Measurements from ENCODE around the gene SP6.

The SP6 gene

DNA sequence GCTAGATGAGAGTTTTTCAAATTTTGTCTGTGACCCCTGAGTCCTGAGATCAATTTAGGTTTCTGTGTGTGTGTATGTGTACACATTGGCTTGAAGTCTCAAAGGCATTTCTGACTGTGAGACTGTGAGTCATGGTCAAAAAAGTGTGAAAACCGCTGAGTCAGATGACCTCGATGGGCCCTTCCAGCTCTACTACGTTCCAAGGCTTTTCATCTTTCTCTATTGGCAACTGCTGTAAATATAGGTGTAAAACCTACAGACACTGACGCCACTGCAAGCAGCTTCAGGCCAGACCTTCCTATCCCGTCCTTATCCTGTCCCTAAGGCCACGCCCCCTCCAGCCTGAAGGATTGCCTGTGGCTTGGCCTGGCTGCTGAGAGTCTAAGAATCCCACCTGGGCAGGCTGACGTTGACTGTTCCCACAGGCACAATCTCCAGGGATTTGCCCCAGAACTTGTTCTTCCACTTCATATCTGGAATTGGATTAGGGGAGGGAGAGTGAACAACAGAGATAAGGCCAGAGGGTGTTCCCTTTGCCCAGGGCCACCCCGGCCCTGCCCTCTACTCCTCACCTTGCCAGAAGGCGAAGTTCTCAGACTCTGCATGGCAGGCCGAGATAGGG, 40.7 kb downstream of the SP6 start:
- peak; percentile 83 for DNase-seq

DNA sequence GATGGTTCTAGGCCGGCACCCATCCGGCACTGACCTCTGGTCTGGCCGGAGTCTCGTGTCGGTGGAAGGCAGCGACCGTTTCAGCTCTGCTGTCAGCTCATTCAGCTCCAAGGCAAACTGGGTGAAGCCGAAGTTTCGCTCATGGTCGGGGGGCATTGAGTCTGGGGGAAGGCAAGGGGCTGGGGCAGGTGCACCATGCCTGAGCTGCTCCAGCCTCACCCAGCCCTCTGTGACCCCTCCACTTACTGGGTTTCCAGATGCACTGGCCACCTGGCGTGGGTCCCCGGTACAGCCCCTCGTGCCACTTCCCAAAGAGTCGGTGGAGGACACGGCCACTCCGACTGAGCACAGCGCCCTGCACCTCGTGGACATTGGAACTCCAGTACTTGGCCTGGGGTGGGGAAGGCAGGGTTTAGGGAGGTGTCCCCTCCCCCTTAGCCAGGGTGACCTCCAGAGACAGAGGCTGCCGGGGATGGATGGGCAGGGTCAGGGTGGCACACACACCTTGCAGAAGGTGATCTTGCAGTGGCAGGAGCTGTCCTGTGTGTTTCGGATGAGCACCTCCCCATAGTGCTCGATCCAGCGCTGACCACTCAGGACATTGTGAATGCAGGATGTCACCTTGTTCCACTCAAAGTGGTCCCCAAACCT, 42.0 kb downstream of the SP6 start:
- DNase-seq: no peak

DNA sequence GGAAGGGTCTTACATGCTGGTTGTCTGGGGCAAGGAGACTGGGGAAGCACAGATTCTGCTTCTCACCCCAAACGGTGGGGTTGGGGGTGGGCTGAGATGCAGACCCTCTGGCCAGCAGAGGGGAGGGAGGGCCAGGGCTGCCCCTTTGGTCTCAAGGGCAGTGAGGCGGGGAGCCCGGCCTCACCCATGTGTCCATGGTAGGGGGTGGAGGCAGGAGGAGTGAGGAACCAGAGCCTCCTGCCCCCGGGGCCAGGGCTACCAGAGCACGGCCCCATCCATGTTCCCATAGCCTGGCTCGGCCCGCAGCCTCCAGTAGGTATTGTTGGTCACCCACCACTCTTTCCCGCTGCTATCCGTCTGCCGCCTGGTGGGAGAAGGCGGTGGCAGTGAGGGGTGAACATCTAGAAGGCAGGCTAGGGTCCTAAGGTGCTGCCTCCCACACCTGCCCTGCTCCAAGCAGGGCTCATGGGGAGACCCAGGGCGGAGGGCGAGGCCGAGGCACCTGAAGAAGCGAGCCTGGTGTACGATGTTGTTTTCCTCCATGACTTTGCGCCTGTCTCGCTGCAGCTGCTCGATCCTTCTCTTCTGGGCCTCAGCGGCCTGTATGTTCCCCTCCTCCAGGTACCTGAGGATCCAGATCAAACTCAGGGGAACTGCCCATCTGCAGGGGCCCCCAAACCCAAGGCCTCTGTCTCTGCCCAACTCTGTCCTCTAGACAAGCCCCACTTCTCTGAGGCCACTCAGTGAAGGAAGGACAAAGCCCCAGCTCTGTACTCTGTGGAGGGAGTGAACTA, 42.7 kb downstream of the SP6 start:
- DNase-seq: no peak

DNA sequence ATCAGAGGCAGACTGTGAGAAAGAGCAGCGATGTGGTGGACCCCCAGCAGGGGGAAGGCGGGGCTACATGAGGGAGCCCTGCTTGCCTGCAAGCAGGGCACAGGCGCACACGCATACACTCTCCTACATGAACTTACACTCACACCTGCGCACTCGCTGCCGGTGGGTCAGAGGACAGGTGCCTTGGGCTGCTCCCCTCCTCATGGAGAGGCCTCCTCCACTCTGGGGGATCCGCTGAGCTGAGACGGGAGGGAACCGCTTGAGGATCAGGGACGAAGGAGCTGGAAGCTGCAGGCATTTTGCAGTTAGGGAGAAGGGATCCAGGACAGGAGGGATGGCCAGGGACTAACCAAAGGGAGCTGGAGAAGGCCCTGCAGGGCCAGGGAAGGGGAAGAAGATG, 43.5 kb downstream of the SP6 start:
- no peak for DNase-seq

DNA sequence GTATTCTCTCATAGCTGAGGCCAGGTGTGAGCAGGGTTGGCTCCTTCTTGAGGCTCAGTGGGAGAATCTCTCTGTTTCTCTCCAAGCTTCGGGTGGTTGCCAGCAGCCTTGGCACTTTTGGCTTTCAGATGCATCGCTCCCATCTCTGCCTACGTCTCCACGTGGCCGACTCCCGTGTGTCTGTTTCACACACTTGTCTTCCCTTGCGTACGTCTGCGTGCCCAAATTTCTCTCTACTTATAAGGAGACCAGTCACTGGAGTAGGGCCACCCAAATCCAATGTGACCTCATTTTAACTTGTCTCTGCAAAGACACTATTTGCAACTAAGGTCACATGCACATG, 44.1 kb downstream of the SP6 start:
- DNase-seq: no peak

DNA sequence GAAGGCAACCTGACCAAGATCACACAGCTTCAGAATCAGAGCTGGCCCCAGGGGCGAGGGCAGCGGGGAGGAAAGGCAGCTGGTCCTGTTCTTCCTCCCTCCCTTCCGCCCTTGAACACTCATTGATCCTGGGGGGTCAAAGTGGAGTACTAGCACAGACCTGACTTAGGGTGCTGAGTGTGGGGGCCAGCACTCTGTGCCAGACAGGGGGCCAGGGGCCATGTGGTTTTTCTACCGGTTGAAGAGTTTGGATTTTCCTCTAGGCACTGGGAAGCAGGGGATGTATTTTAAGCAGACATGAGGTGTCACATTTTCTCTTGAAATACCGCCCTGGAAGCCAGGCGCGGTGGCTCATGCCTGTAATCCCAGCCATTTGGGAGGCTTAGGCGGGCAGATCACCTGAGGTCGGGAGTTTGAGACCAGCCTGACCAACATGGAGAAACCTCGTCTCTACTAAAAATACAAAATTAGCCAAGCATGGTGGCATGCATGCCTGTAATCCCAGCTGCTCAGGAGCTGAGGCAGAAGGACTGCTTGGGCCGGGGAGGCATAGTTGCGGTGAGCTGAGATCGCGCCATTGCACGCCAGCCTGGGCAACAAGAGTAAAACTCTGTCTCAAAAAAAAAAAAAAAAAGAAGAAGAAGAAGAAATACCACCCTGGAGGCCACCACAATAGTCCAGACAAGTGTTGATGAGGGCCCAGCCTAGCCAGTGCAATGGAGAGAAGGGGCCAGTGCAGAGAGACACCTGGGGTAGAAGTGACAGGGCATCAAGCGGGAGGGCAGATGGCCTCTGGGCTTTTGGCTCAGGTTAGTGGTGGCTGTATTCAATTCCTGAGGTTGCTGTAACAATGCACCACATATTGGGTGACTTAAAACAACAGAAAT, 44.7 kb downstream of the SP6 start:
- DNase-seq: no peak

DNA sequence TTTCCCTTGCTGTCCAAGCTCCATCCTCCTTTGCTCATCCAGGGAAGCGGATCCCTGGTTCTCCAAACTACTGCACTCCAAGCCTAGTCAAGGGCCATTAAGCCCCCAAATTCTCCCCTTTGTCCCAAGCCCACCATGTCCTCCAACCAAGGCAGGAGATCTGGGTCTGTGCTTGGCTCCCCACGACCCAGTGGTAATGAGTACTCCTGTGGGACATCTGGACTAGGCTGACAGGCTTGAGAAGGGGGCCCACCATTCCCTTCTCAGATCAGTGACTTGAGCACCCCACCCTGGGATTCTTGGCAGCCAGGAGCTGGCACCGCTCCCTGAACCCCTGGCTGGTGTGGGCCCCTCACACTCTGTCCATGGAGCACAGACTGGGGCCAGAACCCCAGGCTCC, 46.5 kb downstream of the SP6 start:
- DNase-seq: no peak

DNA sequence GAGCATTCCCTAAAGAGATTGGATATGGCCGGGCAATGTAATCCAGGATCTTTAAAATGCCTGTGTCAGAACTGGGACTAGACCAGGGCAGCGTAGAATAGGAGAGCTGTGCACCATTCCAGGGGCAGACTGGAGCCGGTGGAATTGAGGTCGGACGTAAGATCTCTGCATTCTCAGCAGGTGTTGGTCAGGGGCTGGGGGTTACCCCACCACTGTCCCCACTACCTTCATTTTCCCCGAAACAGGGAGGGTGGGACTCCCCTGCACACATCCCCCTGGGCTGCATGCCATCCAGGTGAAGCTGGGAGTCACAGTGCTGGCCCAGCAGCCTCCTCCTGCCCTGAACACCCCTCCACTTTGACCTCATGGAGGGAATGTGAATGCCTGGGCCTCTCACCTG, 47.2 kb downstream of the SP6 start:
- DNase-seq: no peak

DNA sequence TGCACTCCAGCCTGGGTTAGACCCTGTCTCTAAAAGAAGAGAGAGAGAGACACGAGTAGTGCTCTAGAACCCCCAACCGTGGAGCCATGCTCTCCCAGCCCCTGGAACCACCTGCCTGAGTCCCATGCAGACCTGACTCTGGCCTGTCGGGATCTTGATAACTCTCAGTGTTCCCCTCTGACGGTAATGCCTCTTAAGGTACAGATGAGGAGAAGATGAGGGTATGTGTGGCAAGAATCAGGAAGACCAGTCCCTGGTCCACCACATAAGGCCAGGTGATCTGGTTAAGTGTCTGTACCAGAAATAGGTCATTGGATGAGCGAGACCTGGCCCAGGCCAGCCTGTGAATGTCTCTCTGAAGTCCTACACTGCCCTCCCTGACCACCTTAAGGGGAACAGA, 47.8 kb downstream of the SP6 start:
- no peak for DNase-seq

DNA sequence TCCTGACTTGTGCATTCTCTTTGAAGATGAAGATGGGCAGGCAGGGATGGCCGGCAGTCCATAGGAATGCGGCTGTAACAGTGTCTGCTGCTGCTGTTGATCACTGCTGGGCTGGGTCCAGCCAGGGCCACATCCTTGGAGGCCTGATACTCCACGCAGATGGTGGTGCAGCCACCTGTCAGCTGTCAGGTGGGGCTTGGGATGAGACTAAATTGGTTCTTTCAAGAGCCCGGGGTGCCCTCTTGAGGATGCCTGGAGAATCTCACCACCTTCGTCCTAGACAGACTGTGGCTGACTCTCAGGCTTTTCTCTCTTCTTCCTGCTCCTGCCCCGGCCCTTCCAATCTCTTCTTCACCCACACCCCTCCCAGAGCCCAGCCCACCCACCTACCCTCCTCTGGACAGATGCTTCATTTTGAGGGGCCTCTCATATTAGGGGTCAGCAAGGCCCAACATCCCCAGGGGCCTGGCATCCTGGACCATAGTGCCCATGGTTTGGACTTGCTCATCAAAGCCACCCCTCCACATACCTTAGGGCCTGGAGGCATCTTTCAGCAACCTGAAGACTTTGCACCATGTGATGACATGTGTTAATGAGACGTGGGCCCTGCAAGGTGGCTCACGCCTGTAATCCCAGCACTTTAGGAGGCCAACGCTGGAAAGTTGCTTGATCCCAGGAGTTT, 48.5 kb downstream of the SP6 start:
- peak; percentile 33 for DNase-seq

DNA sequence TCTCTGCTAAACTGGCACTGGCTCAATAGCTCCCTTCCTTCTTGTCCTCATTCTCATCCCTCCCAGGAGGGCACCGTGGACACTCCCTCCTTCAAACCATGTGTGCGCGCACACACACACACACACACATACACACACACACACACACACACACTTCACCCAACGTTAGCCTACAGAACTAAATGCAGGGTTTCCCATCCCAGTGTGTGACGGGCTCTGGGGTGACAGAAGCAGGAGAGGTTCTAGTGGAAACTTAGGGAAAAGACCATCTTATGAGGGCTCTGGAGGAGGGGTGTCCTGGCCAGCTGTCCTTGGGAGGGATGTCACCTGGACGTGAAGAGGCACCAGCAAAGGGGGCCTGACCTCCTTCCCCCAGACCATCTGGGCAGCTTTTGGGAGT, 49.1 kb downstream of the SP6 start:
- DNase-seq: no peak

DNA sequence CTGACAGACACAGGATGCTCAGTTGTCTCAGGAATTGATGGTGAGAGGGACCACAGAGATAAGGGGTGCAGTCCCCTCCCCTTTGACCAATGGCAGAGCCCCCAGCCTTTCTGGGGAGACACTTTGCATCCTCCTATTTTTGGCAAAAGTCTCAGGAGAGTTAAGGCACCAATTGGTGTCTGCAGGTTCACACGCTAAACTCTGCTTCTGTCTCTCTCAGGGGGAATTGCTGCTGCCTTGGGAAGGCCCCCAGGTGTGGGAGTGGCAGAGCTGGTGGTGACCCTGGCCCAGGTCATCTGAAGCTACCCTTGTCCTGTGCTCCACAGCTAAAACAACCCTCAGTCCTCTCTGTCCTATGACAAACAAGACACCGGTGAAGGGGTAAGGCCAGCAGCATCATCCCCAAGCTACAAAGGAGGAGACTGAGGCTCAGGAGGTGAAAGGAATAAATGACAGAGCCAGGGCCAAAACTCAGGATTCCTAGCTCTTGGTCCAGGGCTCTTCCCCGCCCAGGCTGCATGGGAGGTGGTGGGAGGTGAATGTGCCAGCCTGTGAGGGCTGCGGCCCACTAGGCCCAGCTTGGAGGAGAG, 49.7 kb downstream of the SP6 start:
- no peak for DNase-seq

DNA sequence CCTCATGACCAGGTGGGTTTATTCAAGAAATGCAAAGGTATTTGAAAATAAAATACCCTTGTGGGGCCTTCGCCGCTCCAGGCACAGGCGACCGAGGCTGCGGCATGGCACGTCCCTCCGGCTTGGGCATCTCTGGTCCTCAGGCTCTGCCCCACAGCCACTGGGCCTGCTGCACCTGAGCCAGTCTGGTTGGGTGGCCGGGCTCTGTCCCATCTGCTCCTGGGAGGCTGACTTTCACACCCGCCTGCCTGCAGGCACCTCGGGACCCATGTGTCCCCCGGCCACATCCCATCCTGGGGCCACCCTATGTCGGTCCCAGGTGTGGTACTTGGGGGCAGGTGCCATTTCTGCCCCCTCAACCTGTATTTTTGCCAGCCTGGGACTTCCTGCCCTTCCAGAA, 50.3 kb downstream of the SP6 start:
- no peak for DNase-seq

DNA sequence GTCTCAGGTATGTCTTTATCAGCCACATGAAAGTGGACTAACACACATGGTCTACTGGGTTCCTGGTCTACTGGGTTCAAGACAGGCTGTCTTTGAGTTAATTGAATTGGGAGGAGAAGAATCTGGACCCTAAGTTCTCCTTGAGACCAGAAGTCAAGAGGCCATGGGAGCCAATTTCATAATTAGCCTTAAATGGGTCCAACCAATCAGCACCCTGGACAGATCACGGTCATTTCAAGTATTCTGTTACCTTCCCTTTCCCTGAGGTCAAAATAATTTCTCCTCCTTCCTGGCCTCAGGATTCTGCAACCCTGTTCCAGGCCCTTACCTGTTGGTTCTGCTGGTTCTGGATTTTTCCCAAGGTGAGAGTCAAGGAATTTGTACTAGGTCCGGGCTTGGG, 53.2 kb downstream of the SP6 start:
- DNase-seq: no peak
